ENCODE results near the gene USF2.

The USF2 gene

DNA sequence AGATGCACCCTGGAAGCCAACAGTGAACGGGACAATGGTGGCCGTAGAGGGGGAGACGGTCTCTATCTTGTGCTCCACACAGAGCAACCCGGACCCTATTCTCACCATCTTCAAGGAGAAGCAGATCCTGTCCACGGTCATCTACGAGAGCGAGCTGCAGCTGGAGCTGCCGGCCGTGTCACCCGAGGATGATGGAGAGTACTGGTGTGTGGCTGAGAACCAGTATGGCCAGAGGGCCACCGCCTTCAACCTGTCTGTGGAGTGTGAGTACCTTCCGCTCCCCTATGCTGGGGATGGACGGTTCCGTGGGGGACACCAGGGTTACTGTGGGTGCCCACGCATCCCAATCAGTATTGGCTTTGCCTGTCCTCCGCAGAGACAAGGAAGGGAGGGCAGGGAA, 33.7 kb downstream of the USF2 start:
- H3K4me3 ChIP-seq (ENCODE audit: low read length): no peak overlapping the region
- H3K36me3 ChIP-seq (ENCODE audit: control insufficient read depth, insufficient read depth, low read length): no peaks in the 10 kb centered on the region; the same call in 1 of the 2 replicates
- WGBS (ENCODE audit: insufficient coverage, insufficient read length): no CpG with 5 or more reads among the region's 16 CpGs
- no peak overlapping the region for H3K27ac ChIP-seq (ENCODE audit: low read length)
- H3K4me1 ChIP-seq (ENCODE audit: control insufficient read depth, insufficient read depth, low read length): peaks cover 2% of the 10 kb centered on the region; the same call in 1 of the 2 replicates
- no peaks in the 10 kb centered on the region for H3K9me3 ChIP-seq (ENCODE audit: control insufficient read depth, insufficient read depth, low read length)
- no peak for DNase-seq (ENCODE audit: low read depth, low spot score)
- no peaks in the 10 kb centered on the region for H3K27me3 ChIP-seq (ENCODE audit: control insufficient read depth, insufficient read depth, low read length)

DNA sequence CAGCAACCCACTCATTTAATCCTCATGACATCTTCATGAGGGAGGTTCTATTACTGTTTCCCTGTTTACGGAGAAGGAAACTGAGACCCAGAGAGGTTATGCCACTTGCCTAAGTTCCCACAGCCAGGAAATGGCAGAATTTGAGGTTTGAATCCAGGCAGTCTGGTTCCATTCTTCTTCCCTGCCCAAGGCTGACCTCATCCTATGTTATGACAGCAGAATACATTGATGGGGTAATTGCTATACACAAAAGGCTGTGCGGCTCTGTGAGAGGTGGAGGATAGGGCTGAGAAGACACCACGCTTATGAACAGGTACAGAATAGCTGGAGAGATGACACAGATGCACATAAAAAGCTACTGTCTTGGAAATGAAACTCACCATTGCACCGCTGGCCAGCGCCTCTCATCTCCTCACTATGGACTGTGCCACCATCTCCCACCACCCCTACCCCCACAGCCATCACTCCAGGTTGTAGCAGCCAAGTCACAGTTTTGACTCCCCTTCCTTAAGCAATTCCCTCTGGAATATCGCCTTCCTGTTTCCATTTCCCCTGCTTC, 34.7 kb downstream of the USF2 start:
- H3K27me3 ChIP-seq (ENCODE audit: control insufficient read depth, insufficient read depth, low read length): no peaks in the 10 kb centered on the region
- peaks cover 2% of the 10 kb centered on the region; the same call in 1 of the 2 replicates for H3K4me1 ChIP-seq (ENCODE audit: control insufficient read depth, insufficient read depth, low read length)
- DNase-seq (ENCODE audit: low read depth, low spot score): no peak
- no peak overlapping the region for H3K4me3 ChIP-seq (ENCODE audit: low read length)
- H3K36me3 ChIP-seq (ENCODE audit: control insufficient read depth, insufficient read depth, low read length): no peaks in the 10 kb centered on the region
- H3K27ac ChIP-seq (ENCODE audit: low read length): no peak overlapping the region
- no CpG with 5 or more reads among the region's 6 CpGs for WGBS (ENCODE audit: insufficient coverage, insufficient read length)
- H3K9me3 ChIP-seq (ENCODE audit: control insufficient read depth, insufficient read depth, low read length): no peaks in the 10 kb centered on the region

DNA sequence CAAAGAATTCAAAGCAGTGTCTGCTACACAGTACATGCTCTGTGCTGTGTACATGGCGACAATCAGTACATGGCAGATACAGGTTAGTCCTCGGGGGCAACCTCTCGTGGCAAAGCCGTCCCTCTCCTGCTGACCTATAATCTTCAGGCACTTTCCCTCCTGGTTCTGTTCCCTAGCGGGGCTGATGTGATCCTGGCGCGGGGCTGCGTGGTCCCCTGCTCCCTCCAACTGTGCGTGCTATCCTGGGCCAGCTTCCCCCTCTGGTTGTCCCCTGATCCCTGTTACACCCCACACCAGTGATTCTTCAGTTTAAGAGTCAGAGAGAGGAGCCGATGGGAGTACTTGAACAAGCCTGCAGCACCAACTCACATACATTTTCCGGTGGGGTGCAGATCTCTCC, 35.3 kb downstream of the USF2 start:
- H3K4me3 ChIP-seq (ENCODE audit: low read length): no peak overlapping the region
- no peak for DNase-seq (ENCODE audit: low read depth, low spot score)
- peaks cover 2% of the 10 kb centered on the region; the same call in 1 of the 2 replicates for H3K4me1 ChIP-seq (ENCODE audit: control insufficient read depth, insufficient read depth, low read length)
- WGBS (ENCODE audit: insufficient coverage, insufficient read length): no CpG with 5 or more reads among the region's 11 CpGs
- no peaks in the 10 kb centered on the region for H3K9me3 ChIP-seq (ENCODE audit: control insufficient read depth, insufficient read depth, low read length)
- no peak overlapping the region for H3K27ac ChIP-seq (ENCODE audit: low read length)
- no peaks in the 10 kb centered on the region for H3K36me3 ChIP-seq (ENCODE audit: control insufficient read depth, insufficient read depth, low read length)
- no peaks in the 10 kb centered on the region for H3K27me3 ChIP-seq (ENCODE audit: control insufficient read depth, insufficient read depth, low read length)

DNA sequence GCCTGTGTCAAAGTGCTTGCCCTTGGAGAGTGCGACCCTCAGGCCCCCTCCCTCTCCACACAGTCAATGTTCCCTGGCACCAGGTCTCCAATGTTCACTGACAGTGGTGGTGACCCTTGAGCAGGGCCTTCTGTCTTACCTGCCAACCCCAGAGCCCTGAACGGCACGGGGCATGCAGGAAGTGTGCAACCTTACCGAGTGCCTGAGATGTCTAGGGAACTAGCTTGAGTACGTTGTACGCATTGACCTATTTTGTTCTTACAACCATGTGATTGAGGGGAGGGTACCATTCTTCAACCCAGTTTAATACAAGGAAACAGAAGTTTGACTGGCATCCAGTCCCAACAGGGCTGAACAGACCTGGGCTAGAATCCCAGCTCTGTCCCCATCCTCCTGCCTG, 36.4 kb downstream of the USF2 start:
- peaks cover under 1% of the 10 kb centered on the region; the same call in 1 of the 2 replicates for H3K4me1 ChIP-seq (ENCODE audit: control insufficient read depth, insufficient read depth, low read length)
- WGBS (ENCODE audit: insufficient coverage, insufficient read length): no CpG with 5 or more reads among the region's 6 CpGs
- H3K4me3 ChIP-seq (ENCODE audit: low read length): no peak overlapping the region
- no peaks in the 10 kb centered on the region for H3K27me3 ChIP-seq (ENCODE audit: control insufficient read depth, insufficient read depth, low read length)
- H3K9me3 ChIP-seq (ENCODE audit: control insufficient read depth, insufficient read depth, low read length): no peaks in the 10 kb centered on the region
- H3K36me3 ChIP-seq (ENCODE audit: control insufficient read depth, insufficient read depth, low read length): no peaks in the 10 kb centered on the region; the same call in 1 of the 2 replicates
- no peak overlapping the region for H3K27ac ChIP-seq (ENCODE audit: low read length)
- no peak for DNase-seq (ENCODE audit: low read depth, low spot score)

DNA sequence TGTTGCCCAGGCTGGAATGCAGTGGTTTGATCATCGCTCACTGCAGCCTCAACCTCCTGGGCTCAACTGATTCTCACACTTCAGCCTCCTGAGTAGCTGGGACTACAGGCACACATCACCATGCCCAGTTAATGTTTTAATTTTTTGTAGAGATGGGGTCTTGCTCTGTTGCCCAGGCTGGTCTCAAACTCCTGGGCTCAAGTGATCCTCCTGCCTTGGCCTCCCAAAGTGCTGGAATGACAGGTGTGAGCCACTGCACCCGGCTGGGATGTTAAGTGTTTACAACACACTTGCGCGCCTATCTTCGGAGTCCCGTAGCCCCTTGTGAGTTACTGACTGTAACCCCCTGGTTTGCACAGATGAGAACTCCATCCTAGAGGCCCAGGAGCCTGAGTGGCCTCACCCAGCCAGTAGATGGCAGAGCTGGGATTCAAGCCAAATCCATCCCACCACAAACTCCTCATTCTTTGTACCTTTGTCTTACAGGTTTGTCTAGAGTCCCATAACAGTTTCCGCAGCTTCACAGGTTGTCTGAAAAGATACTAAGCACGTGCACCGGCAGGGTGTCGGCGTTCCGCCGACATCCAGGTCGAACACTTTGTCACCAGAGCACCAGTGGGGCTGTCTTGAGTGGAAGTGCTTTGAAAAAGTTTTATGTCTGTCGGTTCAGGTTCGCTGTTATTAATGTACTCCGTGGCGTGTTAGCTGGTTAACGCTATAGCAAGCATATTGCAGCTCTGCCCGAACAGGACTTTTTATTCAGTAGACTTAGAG, 37.9 kb downstream of the USF2 start:
- Histone ChIP-seq H3K36me3 (ENCODE audit: control insufficient read depth, insufficient read depth, low read length) (no peaks in the 10 kb centered on the region; the same call in 1 of the 2 replicates), H3K9me3 (ENCODE audit: control insufficient read depth, insufficient read depth, low read length) (no peaks in the 10 kb centered on the region), H3K4me3 (ENCODE audit: low read length) (no peak overlapping the region), H3K4me1 (ENCODE audit: control insufficient read depth, insufficient read depth, low read length) (no peaks in the 10 kb centered on the region), H3K27ac (ENCODE audit: low read length) (no peak overlapping the region), H3K27me3 (ENCODE audit: control insufficient read depth, insufficient read depth, low read length) (no peaks in the 10 kb centered on the region)
- no CpG with 5 or more reads among the region's 20 CpGs for WGBS (ENCODE audit: insufficient coverage, insufficient read length)
- no peak for DNase-seq (ENCODE audit: low read depth, low spot score)

DNA sequence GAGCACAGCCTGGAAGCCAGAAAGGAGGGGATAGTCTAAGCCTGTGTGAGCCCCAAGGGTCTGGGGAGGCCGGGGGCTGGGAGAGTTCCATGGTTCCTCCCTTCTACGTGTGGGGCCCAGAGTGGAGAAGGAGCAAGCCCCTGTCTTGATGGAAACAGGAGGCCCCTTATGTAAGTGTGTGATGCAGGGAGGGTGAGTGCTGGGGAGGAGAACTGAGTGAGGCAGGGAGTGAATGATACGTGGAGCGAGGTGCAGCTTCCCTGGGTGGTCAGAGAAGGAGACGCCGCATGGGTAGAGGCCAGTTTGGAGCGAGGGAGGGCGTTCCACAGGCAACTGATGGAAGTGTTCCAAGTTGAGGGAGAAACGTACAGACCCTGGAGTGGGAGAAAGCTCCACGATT, 39.2 kb downstream of the USF2 start:
- Histone ChIP-seq H3K4me1 (ENCODE audit: control insufficient read depth, insufficient read depth, low read length) (no peaks in the 10 kb centered on the region), H3K36me3 (ENCODE audit: control insufficient read depth, insufficient read depth, low read length) (no peaks in the 10 kb centered on the region; the same call in 1 of the 2 replicates), H3K4me3 (ENCODE audit: low read length) (no peak overlapping the region), H3K27me3 (ENCODE audit: control insufficient read depth, insufficient read depth, low read length) (no peaks in the 10 kb centered on the region), H3K27ac (ENCODE audit: low read length) (no peak overlapping the region), H3K9me3 (ENCODE audit: control insufficient read depth, insufficient read depth, low read length) (no peaks in the 10 kb centered on the region)
- no peak for DNase-seq (ENCODE audit: low read depth, low spot score)
- no CpG with 5 or more reads among the region's 10 CpGs for WGBS (ENCODE audit: insufficient coverage, insufficient read length)

DNA sequence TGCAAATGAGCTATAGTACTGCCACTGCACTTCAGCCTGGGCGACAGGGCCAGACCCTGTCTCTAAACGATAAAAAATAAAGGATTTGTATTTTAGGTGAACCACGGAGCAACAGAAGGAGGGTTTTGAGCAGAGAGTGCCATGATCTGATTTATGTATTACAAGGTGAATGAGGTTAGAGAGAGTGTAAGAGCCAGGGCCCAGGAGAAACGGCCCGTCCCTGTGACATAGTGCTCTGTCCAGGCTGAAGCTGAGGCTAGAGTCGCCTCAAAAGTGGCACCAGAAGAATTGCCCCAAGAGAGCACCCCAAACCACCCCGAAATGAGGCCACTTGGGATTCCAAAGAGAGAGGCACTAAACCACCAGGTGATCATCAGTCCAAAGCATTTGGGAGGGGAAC, 40.1 kb downstream of the USF2 start:
- Histone ChIP-seq H3K9me3 (ENCODE audit: control insufficient read depth, insufficient read depth, low read length) (no peaks in the 10 kb centered on the region), H3K4me3 (ENCODE audit: low read length) (no peak overlapping the region), H3K4me1 (ENCODE audit: control insufficient read depth, insufficient read depth, low read length) (no peaks in the 10 kb centered on the region), H3K27me3 (ENCODE audit: control insufficient read depth, insufficient read depth, low read length) (no peaks in the 10 kb centered on the region), H3K36me3 (ENCODE audit: control insufficient read depth, insufficient read depth, low read length) (no peaks in the 10 kb centered on the region; the same call in 1 of the 2 replicates), H3K27ac (ENCODE audit: low read length) (no peak overlapping the region)
- WGBS (ENCODE audit: insufficient coverage, insufficient read length): no CpG with 5 or more reads among the region's 7 CpGs
- DNase-seq (ENCODE audit: low read depth, low spot score): no peak

DNA sequence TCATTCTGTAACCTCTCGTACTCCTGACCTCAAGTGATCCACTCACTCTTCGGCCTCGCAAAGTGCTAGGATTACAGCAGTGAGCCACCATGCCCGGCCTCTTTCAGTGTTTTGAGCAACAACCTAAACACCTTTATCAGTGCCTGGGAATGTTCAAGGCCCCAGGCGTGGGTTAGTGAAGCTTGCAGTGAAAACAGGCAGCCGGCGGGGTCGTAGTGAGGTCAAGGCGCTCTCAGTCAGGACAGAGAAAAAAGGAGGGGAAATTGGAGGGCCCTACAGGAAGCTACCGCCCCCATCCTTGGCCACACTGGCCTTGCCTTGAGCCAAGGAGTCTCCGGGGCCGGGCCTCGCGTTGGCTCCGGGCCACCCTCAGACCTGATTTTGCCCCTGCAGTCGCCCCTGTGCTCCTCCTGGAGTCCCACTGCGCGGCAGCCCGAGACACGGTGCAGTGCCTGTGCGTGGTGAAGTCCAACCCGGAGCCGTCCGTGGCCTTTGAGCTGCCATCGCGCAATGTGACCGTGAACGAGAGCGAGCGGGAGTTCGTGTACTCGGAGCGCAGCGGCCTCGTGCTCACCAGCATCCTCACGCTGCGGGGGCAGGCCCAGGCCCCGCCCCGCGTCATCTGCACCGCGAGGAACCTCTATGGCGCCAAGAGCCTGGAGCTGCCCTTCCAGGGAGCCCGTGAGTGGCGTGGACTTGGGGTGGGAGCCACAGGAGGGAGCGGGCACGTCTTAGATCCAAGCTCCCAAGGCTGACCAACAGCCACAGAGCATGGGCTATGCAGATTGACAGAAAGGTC, 40.9 kb downstream of the USF2 start:
- no peaks in the 10 kb centered on the region for H3K4me1 ChIP-seq (ENCODE audit: control insufficient read depth, insufficient read depth, low read length)
- DNase-seq (ENCODE audit: low read depth, low spot score): no peak
- no peak overlapping the region for H3K27ac ChIP-seq (ENCODE audit: low read length)
- no peaks in the 10 kb centered on the region for H3K9me3 ChIP-seq (ENCODE audit: control insufficient read depth, insufficient read depth, low read length)
- whole genome bisulfite sequencing (ENCODE audit: insufficient coverage, insufficient read length): no CpG with 5 or more reads among the region's 47 CpGs
- no peaks in the 10 kb centered on the region; the same call in 1 of the 2 replicates for H3K36me3 ChIP-seq (ENCODE audit: control insufficient read depth, insufficient read depth, low read length)
- H3K4me3 ChIP-seq (ENCODE audit: low read length): no peak overlapping the region
- no peaks in the 10 kb centered on the region for H3K27me3 ChIP-seq (ENCODE audit: control insufficient read depth, insufficient read depth, low read length)

DNA sequence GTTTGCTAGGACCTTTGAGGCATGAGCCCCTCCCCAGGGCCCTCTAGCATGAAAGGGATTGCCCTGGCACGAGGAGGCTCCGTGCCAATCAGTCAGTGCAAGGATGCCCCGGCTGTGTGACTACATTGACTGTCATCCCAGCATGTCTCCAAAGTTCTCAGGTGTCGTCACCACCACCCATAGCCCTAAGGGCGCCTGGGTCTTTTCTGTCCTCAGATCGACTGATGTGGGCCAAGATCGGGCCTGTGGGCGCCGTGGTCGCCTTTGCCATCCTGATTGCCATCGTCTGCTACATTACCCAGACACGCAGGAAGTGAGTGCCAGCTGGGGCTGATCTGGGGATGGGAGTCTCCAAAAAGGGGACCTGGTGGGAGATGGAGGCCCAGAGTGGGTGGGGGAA, 41.6 kb downstream of the USF2 start:
- Histone ChIP-seq H3K36me3 (ENCODE audit: control insufficient read depth, insufficient read depth, low read length) (no peaks in the 10 kb centered on the region; the same call in 1 of the 2 replicates), H3K4me3 (ENCODE audit: low read length) (no peak overlapping the region), H3K27ac (ENCODE audit: low read length) (no peak overlapping the region), H3K27me3 (ENCODE audit: control insufficient read depth, insufficient read depth, low read length) (no peaks in the 10 kb centered on the region), H3K4me1 (ENCODE audit: control insufficient read depth, insufficient read depth, low read length) (no peaks in the 10 kb centered on the region), H3K9me3 (ENCODE audit: control insufficient read depth, insufficient read depth, low read length) (no peaks in the 10 kb centered on the region)
- WGBS (ENCODE audit: insufficient coverage, insufficient read length): no CpG with 5 or more reads among the region's 12 CpGs
- no peak for DNase-seq (ENCODE audit: low read depth, low spot score)

DNA sequence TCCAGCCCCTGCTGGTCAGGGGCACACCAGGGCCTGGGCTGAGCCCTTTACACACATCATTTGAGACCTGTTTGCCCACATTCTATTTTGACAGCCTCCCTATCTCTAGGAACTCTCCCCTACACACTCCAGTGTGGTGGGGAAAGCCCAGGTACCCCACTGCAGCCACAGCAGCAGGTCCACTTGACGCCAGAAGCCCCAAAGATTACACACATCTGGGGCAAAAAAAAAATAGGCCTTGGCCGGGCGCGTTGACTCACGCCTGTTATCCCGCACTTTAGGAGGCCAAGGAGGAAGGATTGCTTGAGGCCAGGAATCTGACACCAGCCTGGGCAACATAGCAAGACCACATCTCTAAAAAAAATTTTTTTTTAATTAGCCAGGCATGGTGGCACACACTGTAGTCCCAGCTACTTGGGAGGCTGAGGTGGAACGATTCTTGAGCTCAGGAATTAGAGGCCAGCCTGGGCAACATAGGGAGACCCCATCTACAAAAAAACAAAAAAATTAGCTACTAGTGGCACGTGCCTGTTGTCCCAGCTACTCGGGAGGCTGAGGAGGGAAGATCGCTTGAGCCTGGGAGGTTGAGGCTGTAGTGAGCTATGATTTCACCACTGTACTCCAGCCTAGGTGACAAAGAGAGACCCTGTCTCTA, 42.2 kb downstream of the USF2 start:
- DNase-seq (ENCODE audit: low read depth, low spot score): no peak
- no CpG with 5 or more reads among the region's 10 CpGs for WGBS (ENCODE audit: insufficient coverage, insufficient read length)
- H3K36me3 ChIP-seq (ENCODE audit: control insufficient read depth, insufficient read depth, low read length): no peaks in the 10 kb centered on the region; the same call in 1 of the 2 replicates
- no peak overlapping the region for H3K27ac ChIP-seq (ENCODE audit: low read length)
- no peaks in the 10 kb centered on the region for H3K27me3 ChIP-seq (ENCODE audit: control insufficient read depth, insufficient read depth, low read length)
- no peaks in the 10 kb centered on the region for H3K4me1 ChIP-seq (ENCODE audit: control insufficient read depth, insufficient read depth, low read length)
- H3K9me3 ChIP-seq (ENCODE audit: control insufficient read depth, insufficient read depth, low read length): no peaks in the 10 kb centered on the region
- H3K4me3 ChIP-seq (ENCODE audit: low read length): no peak overlapping the region

Data from iPS DF 6.9 (cell line).